CD14-positive monocyte (primary cell): ENCODE results near the gene AGPAT3. TPM values are rescaled to one million over a fixed set of nuclear protein-coding genes. Genes with fewer than 3 reads are reported as not detected.

Source experiments
- DNase-seq, 3 donors: peaks; one replicate each; pipeline ENCODE4 v3.0.0-alpha.2; 2011 to 2022
- H2AFZ ChIP-seq: 2 replicates; pipeline ENCODE4 v1.6.0; 2012; ENCODE audit warnings: mild to moderate bottlenecking, low read depth, low read length, inconsistent platforms; ENCODE audit not compliant: insufficient read depth, poor library complexity, severe bottlenecking
- H3K27ac ChIP-seq, 2 donors: 1 replicate in 1 of 2; 2 replicates in 1 of 2; pipeline ENCODE4 v1.5.1; 2012 to 2013; ENCODE audit warnings: low read length in 2 of 2, control low read depth in 1 of 2, inconsistent platforms in 1 of 2, low read depth in 1 of 2, mild to moderate bottlenecking in 1 of 2
- H3K27me3 ChIP-seq, 2 donors: one replicate each; pipeline versions ENCODE4 v1.6.0 to v1.6.1; 2011 to 2013; ENCODE audit warnings: low read length in 2 of 2; ENCODE audit not compliant: control insufficient read depth in 2 of 2, insufficient read depth in 2 of 2
- H3K36me3 ChIP-seq, 2 donors: replicated peaks in 1 of 2; 1 replicate in 1 of 2; 2 replicates in 1 of 2; pipeline versions ENCODE4 v1.5.1 to v1.6.1; 2012 to 2013; ENCODE audit warnings: low read length in 2 of 2, control low read depth in 1 of 2, inconsistent platforms in 1 of 2, mild to moderate bottlenecking in 1 of 2; ENCODE audit not compliant: insufficient read depth in 2 of 2, control insufficient read depth in 1 of 2
- H3K4me1 ChIP-seq, 2 donors: 1 replicate in 1 of 2; 2 replicates in 1 of 2; pipeline versions ENCODE4 v1.5.1 to v1.6.1; 2012 to 2013; ENCODE audit warnings: low read length in 2 of 2, control low read depth in 1 of 2, inconsistent platforms in 1 of 2, mild to moderate bottlenecking in 1 of 2, moderate library complexity in 1 of 2; ENCODE audit not compliant: insufficient read depth in 2 of 2, control insufficient read depth in 1 of 2
- H3K4me2 ChIP-seq: replicated peaks from 2 replicates; pipeline ENCODE3; 2012; ENCODE audit warnings: low read length, moderate library complexity, mild to moderate bottlenecking; ENCODE audit not compliant: poor library complexity, severe bottlenecking; ENCODE audit errors: extremely low read depth
- H3K4me3 ChIP-seq, 3 experiments: fragments of 200-600 bp in 1 of 3; sonication (generic) in 1 of 3; replicated peaks in 1 of 3; 1 replicate in 2 of 3; 2 replicates in 1 of 3; pipeline ENCODE4 v1.5.1; 2011 to 2013; ENCODE audit warnings: low read length in 3 of 3, mild to moderate bottlenecking in 3 of 3, control low read depth in 2 of 3, low read depth in 2 of 3, inconsistent platforms in 1 of 3, moderate library complexity in 1 of 3
- H3K79me2 ChIP-seq: 2 replicates; pipeline ENCODE4 v1.6.0; 2012; ENCODE audit warnings: mild to moderate bottlenecking, control low read depth, inconsistent platforms, low read length, moderate library complexity; ENCODE audit not compliant: insufficient read depth
- H3K9ac ChIP-seq: 2 replicates; pipeline ENCODE4 v1.6.0; 2017; ENCODE audit warnings: low read length, mild to moderate bottlenecking; ENCODE audit not compliant: insufficient read depth, poor library complexity, severe bottlenecking
- H3K9me3 ChIP-seq, 2 donors: replicated peaks in 1 of 2; 1 replicate in 1 of 2; 2 replicates in 1 of 2; pipeline versions ENCODE4 v1.5.1 to v1.6.1; 2012 to 2013; ENCODE audit warnings: low read length in 2 of 2, control low read depth in 1 of 2; ENCODE audit not compliant: control insufficient read depth in 1 of 2, insufficient read depth in 1 of 2
- H4K20me1 ChIP-seq: 2 replicates; pipeline ENCODE4 v1.6.0; 2012; ENCODE audit warnings: mild to moderate bottlenecking, low read length, control low read depth, moderate library complexity; ENCODE audit not compliant: insufficient read depth
- H3K27ac Mint-ChIP-seq, 7 donors: one replicate each; pipeline ENCODE4 v1.8.0; 2020; ENCODE audit warnings: mild to moderate bottlenecking in 7 of 7, mixed read lengths in 7 of 7, moderate library complexity in 6 of 7, inconsistent platforms in 2 of 7
- H3K27me3 Mint-ChIP-seq, 3 donors: one replicate each; pipeline ENCODE4 v1.8.0; 2021 to 2022; ENCODE audit warnings: low read depth in 3 of 3, mild to moderate bottlenecking in 3 of 3, mixed read lengths in 3 of 3, moderate library complexity in 3 of 3, inconsistent platforms in 1 of 3
- H3K36me3 Mint-ChIP-seq, 2 donors: one replicate each; pipeline ENCODE4 v1.8.0; 2020; ENCODE audit warnings: mixed read lengths in 2 of 2, inconsistent platforms in 1 of 2, mild to moderate bottlenecking in 1 of 2
- H3K4me1 Mint-ChIP-seq: one replicate; pipeline ENCODE4 v1.8.0; 2020; ENCODE audit warnings: mild to moderate bottlenecking, mixed read lengths
- H3K4me3 Mint-ChIP-seq, 2 donors: one replicate each; pipeline ENCODE4 v1.8.0; 2020; ENCODE audit warnings: mild to moderate bottlenecking in 2 of 2, mixed read lengths in 2 of 2, moderate library complexity in 1 of 2
- H3K9me3 Mint-ChIP-seq, 7 donors: one replicate each; pipeline ENCODE4 v1.8.0; 2020 to 2022; ENCODE audit warnings: mixed read lengths in 7 of 7, mild to moderate bottlenecking in 6 of 7, moderate library complexity in 6 of 7, inconsistent platforms in 2 of 7
- CTCF ChIP-seq: fragments of 200-600 bp; IDR thresholded peaks from one replicate; pipeline ENCODE4 v1.8.0; 2022; ENCODE audit warnings: antibody characterized with exemption, mild to moderate bottlenecking
- WGBS: methylation state at CpG from one replicate; pipeline ENCODE4 v1.1.5; 2013; ENCODE audit warnings: missing lambda C conversion rate; ENCODE audit not compliant: insufficient coverage; 5-methylcytosine and 5-hydroxymethylcytosine counted together
- intact Hi-C, 2 donors: fragments of 100-400 bp; cut with micrococcal nuclease; formaldehyde crosslinking; loops; one replicate each; pipeline versions ENCODE4 v1.15.0 to v1.15.1; 2023
- polyA plus RNA-seq, 3 donors: library from polyadenylated mRNA; depleted of rRNA in 1 of 3; unstranded in 2 of 3; stranded (reverse) in 1 of 3; fragments of 300-500 nt in 2 of 3; fragments of >200 nt in 1 of 3; fragmentation: Illumina TruSeq in 2 of 3; gene quantifications; 1 replicate in 2 of 3; 2 replicates in 1 of 3; pipeline ENCODE4 v1.2.3, GENCODE V29; 2012 to 2021

The AGPAT3 gene
- polyA plus RNA-seq, 3 donors, result 24.9 to 49.3 (median 26.2) TPM

GRCh38 chr21:43944078-43944633, 79.1 kb downstream of the AGPAT3 start:
- peaks cover 3% of the 10 kb centered on the region for H3K4me1 Mint-ChIP-seq
- peaks cover 91% of the 10 kb centered on the region for H3K79me2 ChIP-seq
- peaks cover 100% of the 10 kb centered on the region for H4K20me1 ChIP-seq
- intact Hi-C loops, result no loop called here
- no peak overlapping the region for H3K27ac ChIP-seq
- H3K36me3 Mint-ChIP-seq, result peaks cover 32 to 88% of the 10 kb centered on the region in 2 donors
- no peak overlapping the region for H3K4me3 ChIP-seq
- H3K27me3 Mint-ChIP-seq, result peaks cover 0 to 3% (median 2%) of the 10 kb centered on the region in 3 donors
- H3K4me1 ChIP-seq, result peaks cover 0 to 3% of the 10 kb centered on the region in 2 donors
- H2AFZ ChIP-seq, result no peak overlapping the region
- no peak for TF ChIP-seq CTCF
- H3K27me3 ChIP-seq, result no peaks in the 10 kb centered on the region
- no peak overlapping the region for H3K9ac ChIP-seq
- peaks cover 0 to 17% (median 6%) of the 10 kb centered on the region in 7 donors for H3K9me3 Mint-ChIP-seq
- 97% methylated on average over 18 of the region's 20 CpGs for WGBS
- DNase-seq, result no peak
- H3K27ac Mint-ChIP-seq, result peak overlapping the region in 2 of 7 donors; percentile 19 to 24
- peaks cover 35 to 79% of the 10 kb centered on the region in 2 donors for H3K36me3 ChIP-seq
- H3K4me3 Mint-ChIP-seq, result no peak overlapping the region
- H3K9me3 ChIP-seq, result peaks cover 5 to 19% of the 10 kb centered on the region in 2 donors
- H3K4me2 ChIP-seq, result no peak overlapping the region

GRCh38 chr21:43944757-43945156, 79.7 kb downstream of the AGPAT3 start:
- Histone ChIP-seq H3K4me3 (no peak overlapping the region), H3K27ac (no peak overlapping the region), H2AFZ (no peak overlapping the region), H3K4me2 (no peak overlapping the region), H4K20me1 (peaks cover 100% of the 10 kb centered on the region), H3K9ac (no peak overlapping the region), H3K27me3 (no peaks in the 10 kb centered on the region), H3K79me2 (peaks cover 91% of the 10 kb centered on the region), H3K9me3 (peaks cover 5 to 22% of the 10 kb centered on the region in 2 donors), H3K4me1 (no peaks in the 10 kb centered on the region), H3K36me3 (peaks cover 31 to 80% of the 10 kb centered on the region in 2 donors)
- intact Hi-C loops, result no loop called here
- peaks cover 0 to 4% (median 2%) of the 10 kb centered on the region in 3 donors for H3K27me3 Mint-ChIP-seq
- TF ChIP-seq CTCF, result no peak
- peaks cover 35 to 88% of the 10 kb centered on the region in 2 donors for H3K36me3 Mint-ChIP-seq
- H3K4me3 Mint-ChIP-seq, result no peak overlapping the region
- no peak for DNase-seq
- H3K4me1 Mint-ChIP-seq, result peaks cover under 1% of the 10 kb centered on the region
- H3K9me3 Mint-ChIP-seq, result peaks cover 0 to 17% (median 9%) of the 10 kb centered on the region in 7 donors
- peak overlapping the region in 1 of 7 donors; percentile 41 for H3K27ac Mint-ChIP-seq
- WGBS, result 98% methylated on average over 10 of the region's 12 CpGs
